GM23248 (cell line): Measurements from ENCODE around the gene VRK1.

ENCODE experiments used
- EZH2 ChIP-seq: fragments of 200-600 bp; sonication (generic); IDR thresholded peaks from 2 replicates; pipeline ENCODE4 v1.6.1; 2018; ENCODE audit warnings: antibody characterized with exemption, mild to moderate bottlenecking; ENCODE audit not compliant: insufficient read depth, poor library complexity, severe bottlenecking
- EZH2phosphoT487 ChIP-seq: fragments of 200-600 bp; sonication (generic); IDR thresholded peaks from 2 replicates; pipeline ENCODE4 v1.6.1; 2018; ENCODE audit warnings: antibody characterized with exemption, moderate library complexity, mild to moderate bottlenecking, low read depth; ENCODE audit not compliant: insufficient read depth

- TF ChIP-seq EZH2phosphoT487 (no peak), EZH2 (no peak)
Observed at GRCh38 chr14:96901227-96901626, 104.0 kb downstream of the VRK1 start.
